Effector memory CD4-positive, alpha-beta T cell (primary cell): ENCODE measurements around the gene ZFAND5.
A peak's percentile ranks its signal among the peaks of the same experiment; 100 is the strongest.

Experiments
- DNase-seq, 3 donors: peaks; one replicate each; pipeline ENCODE4 v3.0.0-alpha.2; 2020
- H3K27ac ChIP-seq: 2 replicates; pipeline ENCODE4 v1.7.0; 2013; ENCODE audit warnings: mild to moderate bottlenecking, low read length, moderate library complexity; ENCODE audit not compliant: insufficient read depth, poor library complexity, severe bottlenecking
- H3K27me3 ChIP-seq: replicated peaks from 2 replicates; pipeline ENCODE4 v1.7.0; 2013; ENCODE audit warnings: mild to moderate bottlenecking, low read length; ENCODE audit not compliant: insufficient read depth, control insufficient read depth, poor library complexity, severe bottlenecking
- H3K36me3 ChIP-seq: 2 replicates; pipeline ENCODE4 v1.7.0; 2013; ENCODE audit warnings: mild to moderate bottlenecking, low read length, moderate library complexity; ENCODE audit not compliant: control insufficient read depth, insufficient read depth
- H3K4me1 ChIP-seq: 2 replicates; pipeline ENCODE4 v1.7.0; 2013; ENCODE audit warnings: low read length, mild to moderate bottlenecking; ENCODE audit not compliant: control insufficient read depth, insufficient read depth, poor library complexity, severe bottlenecking
- H3K4me3 ChIP-seq: 2 replicates; pipeline ENCODE4 v1.7.0; 2013; ENCODE audit warnings: low read length, low read depth, mild to moderate bottlenecking; ENCODE audit not compliant: insufficient read depth, poor library complexity, severe bottlenecking
- H3K9me3 ChIP-seq: 2 replicates; pipeline ENCODE4 v1.7.0; 2013; ENCODE audit warnings: mild to moderate bottlenecking, low read length, moderate library complexity; ENCODE audit not compliant: control insufficient read depth
- total RNA-seq, 3 donors: gene quantifications; one replicate each; lab custom pipeline; 2026; lab: John Stamatoyannopoulos, UW

Gene ZFAND5, protein sequence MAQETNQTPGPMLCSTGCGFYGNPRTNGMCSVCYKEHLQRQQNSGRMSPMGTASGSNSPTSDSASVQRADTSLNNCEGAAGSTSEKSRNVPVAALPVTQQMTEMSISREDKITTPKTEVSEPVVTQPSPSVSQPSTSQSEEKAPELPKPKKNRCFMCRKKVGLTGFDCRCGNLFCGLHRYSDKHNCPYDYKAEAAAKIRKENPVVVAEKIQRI
- total RNA-seq = 475 to 631 (median 566) reads per million in 3 donors

- Histone ChIP-seq H3K27ac (peak within 1 kb of the TSS; percentile 98), H3K9me3 (no peaks in the 10 kb centered on the region), H3K27me3 (no peaks in the 10 kb centered on the region), H3K4me3 (peak within 1 kb of the TSS; percentile 94), H3K4me1 (peaks cover 23% of the 10 kb centered on the region), H3K36me3 (peaks cover 7% of the 10 kb centered on the region)
- peak; percentile 86 to 93 (median 92) for DNase-seq
These were observed at the start of gene ZFAND5 for GRCh38 chr9:72364679-72365524. Gene ZFAND5, minus strand, starts transcription at chr9:72365208. Its CDS starts 4,430 bp downstream, at chr9:72360778.

GRCh38 chr9:72412483-72413040 is 47.6 kb upstream of the ZFAND5 start:
- Histone ChIP-seq H3K9me3 (no peaks in the 10 kb centered on the region), H3K4me3 (no peak overlapping the region), H3K27ac (no peak overlapping the region), H3K36me3 (no peaks in the 10 kb centered on the region), H3K27me3 (no peaks in the 10 kb centered on the region), H3K4me1 (no peaks in the 10 kb centered on the region)
- no peak for DNase-seq

DNA sequence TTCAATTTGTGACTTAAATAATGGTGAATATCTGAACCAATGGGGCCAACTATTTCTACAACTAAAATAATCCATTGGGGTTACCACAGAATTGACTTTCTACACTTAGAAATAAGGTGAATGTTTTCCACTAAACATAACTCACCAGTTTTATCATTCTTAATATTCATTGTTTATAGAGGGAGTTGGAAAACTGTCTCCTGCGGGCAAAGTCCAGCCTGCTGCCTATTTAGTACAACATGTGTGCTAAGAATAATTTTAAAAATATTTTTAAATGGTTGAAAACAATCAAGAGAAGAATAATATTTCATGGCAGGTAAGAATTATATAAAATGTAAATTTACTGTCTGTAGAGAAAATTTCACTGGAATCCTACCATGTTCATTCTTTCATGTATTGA is 45.2 kb upstream of the ZFAND5 start:
- Histone ChIP-seq H3K36me3 (no peaks in the 10 kb centered on the region), H3K27me3 (no peaks in the 10 kb centered on the region), H3K4me1 (no peaks in the 10 kb centered on the region), H3K27ac (no peak overlapping the region), H3K4me3 (no peak overlapping the region), H3K9me3 (no peaks in the 10 kb centered on the region)
- DNase-seq = no peak

DNA sequence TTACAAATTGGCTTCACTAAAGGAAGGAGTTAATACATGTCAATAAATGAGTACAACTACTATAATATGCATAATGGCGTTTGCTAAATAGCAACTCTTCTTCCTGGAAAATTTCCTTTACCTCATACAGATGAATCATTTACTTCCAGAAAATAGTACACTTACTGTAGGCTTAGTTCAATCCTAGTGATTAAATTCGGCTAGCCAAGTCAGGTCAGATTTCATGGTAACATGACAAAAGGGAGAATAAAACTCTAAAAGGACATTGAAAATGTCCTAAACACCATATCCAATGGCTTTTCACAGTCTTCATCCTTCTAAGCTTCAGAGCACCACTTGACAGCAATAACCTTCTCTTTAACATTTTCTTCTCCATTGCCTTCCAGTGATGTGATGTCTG is 42.1 kb upstream of the ZFAND5 start:
- H3K27ac ChIP-seq = no peak overlapping the region
- no peak for DNase-seq
- no peaks in the 10 kb centered on the region for H3K36me3 ChIP-seq
- H3K4me3 ChIP-seq = no peak overlapping the region
- H3K27me3 ChIP-seq = no peaks in the 10 kb centered on the region
- H3K4me1 ChIP-seq = no peaks in the 10 kb centered on the region
- H3K9me3 ChIP-seq = no peaks in the 10 kb centered on the region

GRCh38 chr9:72402744-72403143 is 37.7 kb upstream of the ZFAND5 start:
- DNase-seq = no peak
- no peaks in the 10 kb centered on the region for H3K4me1 ChIP-seq
- H3K9me3 ChIP-seq = no peaks in the 10 kb centered on the region
- H3K27me3 ChIP-seq = no peaks in the 10 kb centered on the region
- H3K36me3 ChIP-seq = no peaks in the 10 kb centered on the region
- H3K27ac ChIP-seq = no peak overlapping the region
- no peak overlapping the region for H3K4me3 ChIP-seq

- Histone ChIP-seq H3K27ac (no peak overlapping the region), H3K4me1 (no peaks in the 10 kb centered on the region), H3K27me3 (no peaks in the 10 kb centered on the region), H3K4me3 (no peak overlapping the region), H3K9me3 (no peaks in the 10 kb centered on the region), H3K36me3 (no peaks in the 10 kb centered on the region)
- no peak for DNase-seq
These were observed 36.4 kb upstream of the ZFAND5 start for GRCh38 chr9:72401396-72401795.

DNA sequence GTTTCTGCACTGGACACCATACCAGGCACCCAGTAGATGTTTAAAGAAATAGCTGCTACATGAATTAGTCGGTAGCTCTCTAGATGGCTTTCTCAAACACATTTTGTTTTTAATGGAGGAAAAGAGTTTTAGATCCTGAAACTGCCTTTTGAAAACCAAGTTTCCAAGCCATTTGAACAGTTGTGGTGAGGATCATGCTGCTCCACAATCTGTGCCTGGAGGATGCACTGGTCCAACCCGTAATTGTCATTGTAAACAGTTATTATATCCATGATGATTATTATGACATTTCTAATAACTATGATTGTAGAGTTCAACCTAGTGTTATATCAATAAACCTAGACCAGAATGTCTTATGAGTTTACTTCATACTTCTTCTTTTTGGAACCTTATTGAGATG is 35.9 kb upstream of the ZFAND5 start:
- H3K4me3 ChIP-seq = no peak overlapping the region
- H3K27me3 ChIP-seq = no peaks in the 10 kb centered on the region
- H3K27ac ChIP-seq = no peak overlapping the region
- H3K36me3 ChIP-seq = no peaks in the 10 kb centered on the region
- H3K4me1 ChIP-seq = no peaks in the 10 kb centered on the region
- DNase-seq = no peak
- no peaks in the 10 kb centered on the region for H3K9me3 ChIP-seq

DNA sequence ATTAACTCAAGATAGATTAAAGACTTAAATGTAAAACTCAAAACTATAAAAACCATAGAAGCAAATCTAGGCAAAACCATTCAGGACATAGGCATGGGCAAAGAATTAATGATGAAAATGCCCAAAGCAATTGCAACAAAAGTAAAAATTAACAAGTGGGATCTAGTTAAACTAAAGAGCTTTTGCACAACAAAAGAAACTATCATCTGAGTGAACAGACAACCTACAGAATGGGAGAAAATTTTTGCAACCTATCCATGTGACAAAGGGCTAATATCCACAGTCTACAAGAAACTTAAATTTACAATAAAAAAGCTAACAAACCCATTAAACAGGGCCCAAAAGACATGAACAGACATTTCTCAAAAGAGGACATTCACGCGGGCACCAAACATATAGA is 34.4 kb upstream of the ZFAND5 start:
- H3K36me3 ChIP-seq = no peaks in the 10 kb centered on the region
- no peaks in the 10 kb centered on the region for H3K27me3 ChIP-seq
- no peak for DNase-seq
- H3K4me3 ChIP-seq = no peak overlapping the region
- H3K4me1 ChIP-seq = no peaks in the 10 kb centered on the region
- H3K9me3 ChIP-seq = no peaks in the 10 kb centered on the region
- no peak overlapping the region for H3K27ac ChIP-seq

GRCh38 chr9:72396247-72397091 is 31.5 kb upstream of the ZFAND5 start:
- Histone ChIP-seq H3K36me3 (no peaks in the 10 kb centered on the region), H3K27ac (no peak overlapping the region), H3K4me1 (no peaks in the 10 kb centered on the region), H3K27me3 (no peaks in the 10 kb centered on the region), H3K4me3 (no peak overlapping the region), H3K9me3 (no peaks in the 10 kb centered on the region)
- DNase-seq = no peak
